IMR-90 (cell line): ENCODE data around the gene KCNJ2.

Experiments used
- BHLHE40 ChIP-seq: fragments of 150-350 bp; IDR thresholded peaks from 2 replicates; pipeline ENCODE4 v1.6.1; 2016; ENCODE audit warnings: mild to moderate bottlenecking, low read depth, low read length
- CEBPB ChIP-seq: IDR thresholded peaks from 2 replicates; pipeline ENCODE4 v1.6.1; 2012; ENCODE audit warnings: low read depth, low read length, improper control_type of control experiment
- FOS ChIP-seq: fragments of 150-350 bp; IDR thresholded peaks from 2 replicates; pipeline ENCODE4 v1.6.1; 2016; ENCODE audit warnings: low read depth, low read length
- MAFK ChIP-seq: IDR thresholded peaks from 2 replicates; pipeline ENCODE4 v1.6.1; 2012; ENCODE audit warnings: low read depth, low read length, improper control_type of control experiment
- MXI1 ChIP-seq: IDR thresholded peaks from 2 replicates; pipeline ENCODE4 v1.6.1; 2012; ENCODE audit warnings: low read depth, mild to moderate bottlenecking, low read length, moderate library complexity, borderline replicate concordance
- NFE2L2 ChIP-seq: fragments of 150-350 bp; IDR thresholded peaks from 2 replicates; pipeline ENCODE4 v1.6.1; 2016; ENCODE audit warnings: low read depth, mild to moderate bottlenecking, low read length
- POLR2A ChIP-seq: IDR thresholded peaks from 2 replicates; pipeline ENCODE4 v1.6.1; 2012; ENCODE audit warnings: mild to moderate bottlenecking, low read depth, low read length
- RAD21 ChIP-seq: IDR thresholded peaks from 2 replicates; pipeline ENCODE4 v1.6.1; 2012; ENCODE audit warnings: low read length, improper control_type of control experiment
- RCOR1 ChIP-seq: IDR thresholded peaks from 2 replicates; pipeline ENCODE4 v1.6.1; 2012; ENCODE audit warnings: mild to moderate bottlenecking, low read length, improper control_type of control experiment; ENCODE audit not compliant: insufficient replicate concordance
- RFX5 ChIP-seq: IDR thresholded peaks from 2 replicates; pipeline ENCODE4 v1.8.0; 2012; ENCODE audit warnings: low read depth, mild to moderate bottlenecking, low read length, moderate library complexity
- TF ChIP-seq, protein P1 (sequence below): conservative IDR thresholded peaks from 2 replicates; pipeline ENCODE4 v1.5.1; 2012; ENCODE audit warnings: mild to moderate bottlenecking, low read depth, low read length, improper control_type of control experiment
- TF ChIP-seq, protein P2 (sequence below): fragments of 150-350 bp; IDR thresholded peaks from 2 replicates; pipeline ENCODE4 v1.6.1; 2017; ENCODE audit warnings: mild to moderate bottlenecking, antibody characterized with exemption, low read length, low read depth
- TF ChIP-seq, protein P3 (sequence below): fragments of 150-350 bp; IDR thresholded peaks from 2 replicates; pipeline ENCODE4 v1.6.1; 2016; ENCODE audit warnings: low read depth, mild to moderate bottlenecking, low read length, moderate library complexity, borderline replicate concordance

DNA sequence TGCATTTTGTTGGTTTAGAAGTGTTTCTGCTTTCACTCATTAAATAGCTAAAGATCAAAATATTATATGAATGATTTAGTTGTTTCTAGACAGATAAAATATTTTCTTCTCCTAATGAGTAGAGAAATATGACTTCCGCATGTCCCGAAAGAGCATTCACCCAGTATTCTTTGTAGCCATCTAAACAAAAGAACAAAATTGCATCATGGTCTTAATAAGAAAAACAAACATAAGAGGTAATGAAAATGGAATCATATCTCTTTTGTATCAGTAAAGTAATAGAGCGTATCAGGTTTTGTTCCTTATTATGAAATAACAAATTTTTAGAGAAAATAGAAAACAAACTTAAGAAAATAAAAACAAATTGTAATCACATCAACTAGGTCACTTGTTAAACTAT is 16.1 kb upstream of the KCNJ2 start:
- TF ChIP-seq, protein P1, sequence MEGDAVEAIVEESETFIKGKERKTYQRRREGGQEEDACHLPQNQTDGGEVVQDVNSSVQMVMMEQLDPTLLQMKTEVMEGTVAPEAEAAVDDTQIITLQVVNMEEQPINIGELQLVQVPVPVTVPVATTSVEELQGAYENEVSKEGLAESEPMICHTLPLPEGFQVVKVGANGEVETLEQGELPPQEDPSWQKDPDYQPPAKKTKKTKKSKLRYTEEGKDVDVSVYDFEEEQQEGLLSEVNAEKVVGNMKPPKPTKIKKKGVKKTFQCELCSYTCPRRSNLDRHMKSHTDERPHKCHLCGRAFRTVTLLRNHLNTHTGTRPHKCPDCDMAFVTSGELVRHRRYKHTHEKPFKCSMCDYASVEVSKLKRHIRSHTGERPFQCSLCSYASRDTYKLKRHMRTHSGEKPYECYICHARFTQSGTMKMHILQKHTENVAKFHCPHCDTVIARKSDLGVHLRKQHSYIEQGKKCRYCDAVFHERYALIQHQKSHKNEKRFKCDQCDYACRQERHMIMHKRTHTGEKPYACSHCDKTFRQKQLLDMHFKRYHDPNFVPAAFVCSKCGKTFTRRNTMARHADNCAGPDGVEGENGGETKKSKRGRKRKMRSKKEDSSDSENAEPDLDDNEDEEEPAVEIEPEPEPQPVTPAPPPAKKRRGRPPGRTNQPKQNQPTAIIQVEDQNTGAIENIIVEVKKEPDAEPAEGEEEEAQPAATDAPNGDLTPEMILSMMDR, result no peak
- TF ChIP-seq POLR2A (no peak), RFX5 (no peak), RAD21 (no peak), NFE2L2 (no peak), RCOR1 (no peak), FOS (no peak), BHLHE40 (no peak), MAFK (no peak), MXI1 (no peak), CEBPB (no peak)
- TF ChIP-seq, protein P2, sequence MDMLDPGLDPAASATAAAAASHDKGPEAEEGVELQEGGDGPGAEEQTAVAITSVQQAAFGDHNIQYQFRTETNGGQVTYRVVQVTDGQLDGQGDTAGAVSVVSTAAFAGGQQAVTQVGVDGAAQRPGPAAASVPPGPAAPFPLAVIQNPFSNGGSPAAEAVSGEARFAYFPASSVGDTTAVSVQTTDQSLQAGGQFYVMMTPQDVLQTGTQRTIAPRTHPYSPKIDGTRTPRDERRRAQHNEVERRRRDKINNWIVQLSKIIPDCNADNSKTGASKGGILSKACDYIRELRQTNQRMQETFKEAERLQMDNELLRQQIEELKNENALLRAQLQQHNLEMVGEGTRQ, result no peak
- TF ChIP-seq, protein P3, sequence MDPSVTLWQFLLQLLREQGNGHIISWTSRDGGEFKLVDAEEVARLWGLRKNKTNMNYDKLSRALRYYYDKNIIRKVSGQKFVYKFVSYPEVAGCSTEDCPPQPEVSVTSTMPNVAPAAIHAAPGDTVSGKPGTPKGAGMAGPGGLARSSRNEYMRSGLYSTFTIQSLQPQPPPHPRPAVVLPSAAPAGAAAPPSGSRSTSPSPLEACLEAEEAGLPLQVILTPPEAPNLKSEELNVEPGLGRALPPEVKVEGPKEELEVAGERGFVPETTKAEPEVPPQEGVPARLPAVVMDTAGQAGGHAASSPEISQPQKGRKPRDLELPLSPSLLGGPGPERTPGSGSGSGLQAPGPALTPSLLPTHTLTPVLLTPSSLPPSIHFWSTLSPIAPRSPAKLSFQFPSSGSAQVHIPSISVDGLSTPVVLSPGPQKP, result no peak
